ENCODE data around the gene CNGA3.
"Not testable (repeated sequence)": the region's sequence is repeated elsewhere in the genome, so short reads cannot be mapped to it uniquely, and the experiment has no call there.

CNGA3 gene

DNA sequence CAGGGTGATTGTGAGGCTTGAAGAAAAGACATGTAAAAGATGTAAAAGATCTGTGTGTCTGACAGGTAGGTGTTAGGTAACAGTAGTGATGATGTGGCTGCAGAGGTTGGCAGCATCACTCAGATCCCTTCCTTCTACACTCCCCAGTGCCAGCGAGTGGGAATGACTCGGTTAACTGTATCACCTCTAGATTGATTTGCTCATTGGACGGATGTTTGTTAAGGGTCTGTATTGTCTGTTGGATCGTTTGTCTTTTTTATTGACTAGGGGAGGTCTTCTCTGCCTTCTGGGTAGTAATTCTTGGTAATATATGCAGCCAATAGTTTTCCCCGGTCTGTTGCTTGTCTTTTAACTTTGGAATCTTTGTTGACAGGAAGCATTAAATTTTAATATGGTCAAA is 44.8 kb upstream of the CNGA3 start:
- no peak for DNase-seq (ENCODE audit: low read depth in 1 of 2, low spot score in 1 of 2)
- no peak overlapping the region for H3K27ac ChIP-seq (replicated peaks)
- no peak overlapping the region for H3K4me3 ChIP-seq (replicated peaks; ENCODE audit: insufficient read depth, low read length)
- no peaks in the 10 kb centered on the region for H3K27me3 ChIP-seq (ENCODE audit: insufficient read depth, poor library complexity, severe bottlenecking)
- TF ChIP-seq SPI1 (IDR thresholded peaks at IDR 0.05; ENCODE audit: borderline replicate concordance, low read depth) (no peak), POLR2AphosphoS5 (IDR thresholded peaks at IDR 0.05; ENCODE audit: low read depth) (no peak)

DNA sequence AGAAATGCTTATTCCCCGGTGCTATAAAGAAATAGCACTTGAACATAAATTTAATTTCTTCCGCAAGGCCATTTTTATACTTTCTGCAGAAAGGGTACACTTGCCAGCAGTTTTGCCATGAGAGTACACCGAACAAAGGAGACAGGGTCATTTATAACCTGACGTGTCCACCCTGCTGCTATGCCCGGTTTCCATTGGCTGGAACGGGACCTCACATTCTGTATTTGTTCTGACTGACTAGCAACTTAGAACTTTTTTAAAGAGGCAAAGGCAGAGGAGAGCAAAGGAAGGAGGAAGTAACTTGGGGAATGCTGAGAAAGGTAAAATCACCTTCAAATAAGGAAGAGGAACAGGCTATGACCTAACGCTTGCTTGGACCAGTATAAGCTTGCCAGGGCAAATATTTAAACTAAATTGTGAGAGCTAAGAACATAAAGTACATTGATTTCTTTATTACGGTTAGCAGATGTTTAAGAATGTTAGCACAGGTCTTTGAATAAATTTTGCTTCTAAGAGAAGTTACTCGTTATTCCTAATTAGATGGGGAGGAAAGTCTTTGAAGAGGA is 39.0 kb upstream of the CNGA3 start:
- H3K27ac ChIP-seq (replicated peaks); H3K4me3 ChIP-seq (replicated peaks; ENCODE audit: insufficient read depth, low read length); H3K27me3 ChIP-seq (ENCODE audit: insufficient read depth, poor library complexity, severe bottlenecking); DNase-seq (ENCODE audit: low read depth in 1 of 2, low spot score in 1 of 2): not testable (repeated sequence)

DNA sequence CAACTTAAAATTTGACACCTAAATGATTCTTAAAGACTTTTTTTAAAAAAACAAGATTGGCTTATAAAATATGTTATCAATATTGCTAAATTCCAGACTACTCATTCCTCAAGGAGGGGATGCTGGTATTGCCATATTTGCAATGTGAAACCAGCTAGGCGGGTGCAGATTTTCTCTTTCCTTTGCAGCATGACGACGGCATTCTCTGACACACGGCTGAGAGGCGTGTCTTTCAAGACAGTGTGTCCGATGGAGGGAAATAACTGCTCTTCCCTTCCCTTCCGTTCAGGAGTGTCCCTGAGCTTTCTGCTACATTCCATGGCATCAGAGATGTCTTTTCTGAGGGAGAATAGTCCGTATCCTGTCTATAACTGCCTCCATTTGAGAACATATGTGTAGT is 38.2 kb upstream of the CNGA3 start:
- Histone ChIP-seq H3K27ac (replicated peaks) (no peak overlapping the region), H3K27me3 (ENCODE audit: insufficient read depth, poor library complexity, severe bottlenecking) (peaks cover 4% of the 10 kb centered on the region), H3K4me3 (replicated peaks; ENCODE audit: insufficient read depth, low read length) (no peak overlapping the region)
- DNase-seq (ENCODE audit: low read depth in 1 of 2, low spot score in 1 of 2), result no peak
- no peak for TF ChIP-seq REST (IDR thresholded peaks at IDR 0.05; ENCODE audit: insufficient replicate concordance, low read depth)

DNA sequence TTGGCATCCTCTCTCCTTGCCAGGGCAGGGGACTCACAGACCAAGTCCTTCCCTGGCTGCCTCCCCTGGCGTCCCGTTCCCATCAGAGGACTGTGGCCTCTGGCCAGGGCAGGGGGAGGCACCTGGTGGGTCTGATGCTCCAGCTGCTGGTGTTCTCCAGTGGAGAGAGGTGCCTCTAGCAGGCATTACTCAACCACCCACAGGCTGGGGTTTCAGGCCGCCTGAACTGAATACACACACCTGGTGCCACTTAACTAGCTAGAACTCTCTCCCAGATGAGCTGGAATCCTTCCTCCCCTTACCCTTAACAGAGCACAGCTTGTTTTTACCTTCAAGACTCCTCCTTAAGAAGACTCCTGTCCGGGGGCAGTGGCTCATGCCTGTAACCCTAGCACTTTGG is 37.7 kb upstream of the CNGA3 start:
- H3K27me3 ChIP-seq (ENCODE audit: insufficient read depth, poor library complexity, severe bottlenecking), result peaks cover 5% of the 10 kb centered on the region
- no peak for DNase-seq (ENCODE audit: low read depth in 1 of 2, low spot score in 1 of 2)
- no peak overlapping the region for H3K4me3 ChIP-seq (replicated peaks; ENCODE audit: insufficient read depth, low read length)
- no peak overlapping the region for H3K27ac ChIP-seq (replicated peaks)
- no peak for TF ChIP-seq CTCF (IDR thresholded peaks at IDR 0.05; ENCODE audit: insufficient read depth, low read length)
- TF ChIP-seq POLR2AphosphoS5 (IDR thresholded peaks at IDR 0.05; ENCODE audit: low read depth), result no peak
- TF ChIP-seq SPI1 (IDR thresholded peaks at IDR 0.05; ENCODE audit: borderline replicate concordance, low read depth), result no peak
- TF ChIP-seq REST (IDR thresholded peaks at IDR 0.05; ENCODE audit: insufficient replicate concordance, low read depth), result no peak
- TF ChIP-seq GABPA (IDR thresholded peaks at IDR 0.05; ENCODE audit: low read depth), result no peak

- no peak overlapping the region for H3K4me3 ChIP-seq (replicated peaks; ENCODE audit: insufficient read depth, low read length)
- peaks cover 5% of the 10 kb centered on the region for H3K27me3 ChIP-seq (ENCODE audit: insufficient read depth, poor library complexity, severe bottlenecking)
- H3K27ac ChIP-seq (replicated peaks), result no peak overlapping the region
- TF ChIP-seq POLR2AphosphoS5 (IDR thresholded peaks at IDR 0.05; ENCODE audit: low read depth) (no peak), CTCF (IDR thresholded peaks at IDR 0.05; ENCODE audit: insufficient read depth, low read length) (no peak), GABPA (IDR thresholded peaks at IDR 0.05; ENCODE audit: low read depth) (no peak), REST (IDR thresholded peaks at IDR 0.05; ENCODE audit: insufficient replicate concordance, low read depth) (no peak), SPI1 (IDR thresholded peaks at IDR 0.05; ENCODE audit: borderline replicate concordance, low read depth) (no peak)
- DNase-seq (ENCODE audit: low read depth in 1 of 2, low spot score in 1 of 2), result no peak
Observed at GRCh38 chr2:98309580-98309979, 36.7 kb upstream of the CNGA3 start.

All from HL-60 (cell line).